ENCODE data around the gene TDRD6.

TDRD6 gene

GRCh38 chr6:46651006-46651405, 36.7 kb upstream of the TDRD6 start:
- Histone ChIP-seq H3K4me3 (ENCODE audit: low read length) (no peak overlapping the region), H3K27me3 (ENCODE audit: low read depth, low read length) (no peaks in the 10 kb centered on the region), H3K36me3 (replicated peaks; ENCODE audit: low read depth, low read length) (no peaks in the 10 kb centered on the region), H3K4me1 (ENCODE audit: low read length) (0 out of 2 replicates have a peak, but pooled peaks cover 4% of the 10 kb centered on the region), H3K27ac (ENCODE audit: low read length) (no peak overlapping the region), H3K9ac (ENCODE audit: low read length) (no peak overlapping the region), H3K79me2 (ENCODE audit: low read length) (no peaks in the 10 kb centered on the region), H2AFZ (ENCODE audit: low read depth, low read length) (no peak overlapping the region), H3K4me2 (ENCODE audit: low read length) (no peak overlapping the region), H4K20me1 (ENCODE audit: insufficient read depth, low read length) (no peaks in the 10 kb centered on the region), H3K9me3 (ENCODE audit: insufficient read depth, low read length) (no peaks in the 10 kb centered on the region)
- no peak for TF ChIP-seq EZH2phosphoT487 (IDR thresholded peaks at IDR 0.05; ENCODE audit: low read depth)
- no peak for TF ChIP-seq CTCF (IDR thresholded peaks at IDR 0.05; ENCODE audit: low read depth, low read length)

GRCh38 chr6:46651816-46652215, 35.9 kb upstream of the TDRD6 start:
- H3K4me2 ChIP-seq (ENCODE audit: low read length), result peak overlapping the region; percentile 68
- no peaks in the 10 kb centered on the region for H4K20me1 ChIP-seq (ENCODE audit: insufficient read depth, low read length)
- H3K79me2 ChIP-seq (ENCODE audit: low read length), result no peaks in the 10 kb centered on the region
- no peaks in the 10 kb centered on the region for H3K36me3 ChIP-seq (replicated peaks; ENCODE audit: low read depth, low read length)
- H3K4me3 ChIP-seq (ENCODE audit: low read length), result 0 out of 2 replicates have a peak overlapping the region, but pooled peaks have one; percentile 77
- 0 out of 2 replicates have a peak, but pooled peaks cover 4% of the 10 kb centered on the region for H3K4me1 ChIP-seq (ENCODE audit: low read length)
- H3K27me3 ChIP-seq (ENCODE audit: low read depth, low read length), result no peaks in the 10 kb centered on the region
- no peak overlapping the region for H3K9ac ChIP-seq (ENCODE audit: low read length)
- no peak overlapping the region for H2AFZ ChIP-seq (ENCODE audit: low read depth, low read length)
- no peak overlapping the region for H3K27ac ChIP-seq (ENCODE audit: low read length)
- no peak for TF ChIP-seq EZH2phosphoT487 (IDR thresholded peaks at IDR 0.05; ENCODE audit: low read depth)
- no peak for TF ChIP-seq CTCF (IDR thresholded peaks at IDR 0.05; ENCODE audit: low read depth, low read length)
- H3K9me3 ChIP-seq (ENCODE audit: insufficient read depth, low read length), result no peaks in the 10 kb centered on the region

- H3K4me2 ChIP-seq (ENCODE audit: low read length), result peak overlapping the region; percentile 68
These were observed 35.5 kb upstream of the TDRD6 start for GRCh38 chr6:46652232-46652602.

More at GRCh38 chr6:46652232-46652602, 35.5 kb upstream of the TDRD6 start:
- H3K36me3 ChIP-seq (replicated peaks; ENCODE audit: low read depth, low read length), result no peaks in the 10 kb centered on the region
- H3K9me3 ChIP-seq (ENCODE audit: insufficient read depth, low read length), result no peaks in the 10 kb centered on the region
- 0 out of 2 replicates have a peak, but pooled peaks cover 4% of the 10 kb centered on the region for H3K4me1 ChIP-seq (ENCODE audit: low read length)
- no peaks in the 10 kb centered on the region for H4K20me1 ChIP-seq (ENCODE audit: insufficient read depth, low read length)
- peak overlapping the region; percentile 77 for H3K4me3 ChIP-seq (ENCODE audit: low read length)
- TF ChIP-seq EZH2phosphoT487 (IDR thresholded peaks at IDR 0.05; ENCODE audit: low read depth) (no peak), CTCF (IDR thresholded peaks at IDR 0.05; ENCODE audit: low read depth, low read length) (no peak)
- H3K9ac ChIP-seq (ENCODE audit: low read length), result no peak overlapping the region
- no peaks in the 10 kb centered on the region for H3K79me2 ChIP-seq (ENCODE audit: low read length)
- H3K27ac ChIP-seq (ENCODE audit: low read length), result no peak overlapping the region
- H2AFZ ChIP-seq (ENCODE audit: low read depth, low read length), result peak overlapping the region; percentile 64
- H3K27me3 ChIP-seq (ENCODE audit: low read depth, low read length), result no peaks in the 10 kb centered on the region
